OCI-LY3 (cell line): Measurements from ENCODE around the gene AFAP1.

Experiments used
- H2AFZ ChIP-seq: fragments of 200-600, 300-600 bp; shearing (Covaris generic); 2 replicates; pipeline ENCODE4 v1.6.0; 2014; ENCODE audit warnings: antibody characterized with exemption, low read depth, low read length
- H3K27ac ChIP-seq: fragments of 200-600, 300-600 bp; sonication (generic); 2 replicates; pipeline ENCODE4 v1.5.1; 2014; ENCODE audit warnings: mild to moderate bottlenecking, low read length, moderate library complexity, mixed read lengths
- H3K27me3 ChIP-seq: fragments of 200-600, 300-600 bp; sonication (generic); 2 replicates; pipeline ENCODE4 v1.6.1; 2014; ENCODE audit warnings: low read depth, low read length, mixed read lengths
- H3K36me3 ChIP-seq: fragments of 200-600, 300-600 bp; sonication (generic); replicated peaks from 2 replicates; pipeline ENCODE3; 2014; ENCODE audit warnings: low read depth, low read length, mixed read lengths
- H3K4me1 ChIP-seq: fragments of 300-600, 200-600 bp; sonication (generic); 2 replicates; pipeline ENCODE4 v1.6.1; 2014; ENCODE audit warnings: low read length, mixed read lengths
- H3K4me2 ChIP-seq: fragments of 200-600, 300-600 bp; sonication (generic); 2 replicates; pipeline ENCODE4 v1.6.1; 2014; ENCODE audit warnings: low read length, mixed read lengths
- H3K4me3 ChIP-seq: fragments of 300-600, 200-600 bp; sonication (generic); 2 replicates; pipeline ENCODE4 v1.5.1; 2014; ENCODE audit warnings: antibody characterized with exemption, mild to moderate bottlenecking, low read length, moderate library complexity
- H3K79me2 ChIP-seq: fragments of 300-600, 200-600 bp; shearing (Covaris generic); 2 replicates; pipeline ENCODE4 v1.6.1; 2014; ENCODE audit warnings: mild to moderate bottlenecking, low read length, mixed read lengths
- H3K9ac ChIP-seq: fragments of 300-600, 200-600 bp; shearing (Covaris generic); 2 replicates; pipeline ENCODE4 v1.6.0; 2014; ENCODE audit warnings: mild to moderate bottlenecking, low read length, moderate library complexity
- H3K9me3 ChIP-seq: fragments of 200-600, 300-600 bp; shearing (Covaris generic); 2 replicates; pipeline ENCODE4 v1.6.1; 2014; ENCODE audit warnings: low read length, mixed read lengths; ENCODE audit not compliant: insufficient read depth
- H4K20me1 ChIP-seq: fragments of 200-600, 300-600 bp; sonication (generic); 2 replicates; pipeline ENCODE4 v1.6.1; 2016; ENCODE audit warnings: low read length, mixed read lengths; ENCODE audit not compliant: insufficient read depth
- CTCF ChIP-seq: fragments of 200-600, 300-600 bp; sonication (generic); IDR thresholded peaks from 2 replicates; pipeline ENCODE4 v1.5.1; 2014; ENCODE audit warnings: antibody characterized with exemption, low read length, low read depth
- EZH2phosphoT487 ChIP-seq: fragments of 200-600 bp; shearing (Covaris generic); IDR thresholded peaks from 2 replicates; pipeline ENCODE4 v1.6.1; 2018; ENCODE audit warnings: antibody characterized with exemption, mixed run types, low read depth

The AFAP1 gene

GRCh38 chr4:7790023-7790422 lies 149.6 kb downstream of the AFAP1 start:
- Histone ChIP-seq H3K27ac (no peak overlapping the region), H2AFZ (no peak overlapping the region), H3K27me3 (peaks cover 14% of the 10 kb centered on the region), H4K20me1 (no peaks in the 10 kb centered on the region), H3K4me3 (no peak overlapping the region), H3K4me2 (no peak overlapping the region), H3K9ac (no peak overlapping the region), H3K79me2 (no peaks in the 10 kb centered on the region), H3K36me3 (no peaks in the 10 kb centered on the region), H3K9me3 (no peaks in the 10 kb centered on the region), H3K4me1 (0 out of 2 replicates have a peak, but pooled peaks cover 9% of the 10 kb centered on the region)
- no peak for TF ChIP-seq EZH2phosphoT487
- no peak for TF ChIP-seq CTCF

- 0 out of 2 replicates have a peak, but pooled peaks cover 9% of the 10 kb centered on the region for H3K4me1 ChIP-seq
- no peak overlapping the region for H3K27ac ChIP-seq
- H3K9ac ChIP-seq = no peak overlapping the region
- no peaks in the 10 kb centered on the region for H3K79me2 ChIP-seq
- H2AFZ ChIP-seq = no peak overlapping the region
- no peaks in the 10 kb centered on the region for H3K9me3 ChIP-seq
- H4K20me1 ChIP-seq = no peaks in the 10 kb centered on the region
- H3K4me3 ChIP-seq = no peak overlapping the region
- H3K4me2 ChIP-seq = no peak overlapping the region
- no peaks in the 10 kb centered on the region for H3K36me3 ChIP-seq
- TF ChIP-seq EZH2phosphoT487 (no peak), CTCF (no peak)
- peaks cover 14% of the 10 kb centered on the region for H3K27me3 ChIP-seq
Measured at GRCh38 chr4:7788694-7789425, 150.8 kb downstream of the AFAP1 start.

GRCh38 chr4:7788193-7788592 lies 151.5 kb downstream of the AFAP1 start:
- Histone ChIP-seq H3K9me3 (no peaks in the 10 kb centered on the region), H3K4me2 (no peak overlapping the region), H3K79me2 (no peaks in the 10 kb centered on the region), H4K20me1 (no peaks in the 10 kb centered on the region), H3K27me3 (peaks cover 14% of the 10 kb centered on the region), H2AFZ (no peak overlapping the region), H3K36me3 (no peaks in the 10 kb centered on the region), H3K27ac (no peak overlapping the region), H3K4me1 (0 out of 2 replicates have a peak, but pooled peaks cover 9% of the 10 kb centered on the region), H3K4me3 (no peak overlapping the region), H3K9ac (no peak overlapping the region)
- TF ChIP-seq CTCF (no peak), EZH2phosphoT487 (no peak)

GRCh38 chr4:7787681-7788141 lies 151.9 kb downstream of the AFAP1 start:
- H3K9me3 ChIP-seq = no peaks in the 10 kb centered on the region
- no peak overlapping the region for H3K4me2 ChIP-seq
- 0 out of 2 replicates have a peak, but pooled peaks cover 6% of the 10 kb centered on the region for H3K4me1 ChIP-seq
- H3K36me3 ChIP-seq = no peaks in the 10 kb centered on the region
- H4K20me1 ChIP-seq = no peaks in the 10 kb centered on the region
- no peak overlapping the region for H2AFZ ChIP-seq
- H3K27me3 ChIP-seq = peaks cover 14% of the 10 kb centered on the region
- H3K9ac ChIP-seq = no peak overlapping the region
- no peaks in the 10 kb centered on the region for H3K79me2 ChIP-seq
- H3K4me3 ChIP-seq = no peak overlapping the region
- no peak overlapping the region for H3K27ac ChIP-seq
- no peak for TF ChIP-seq EZH2phosphoT487
- TF ChIP-seq CTCF = no peak
